ENCODE data around the gene MNT. TPM values are rescaled to one million over a fixed set of nuclear protein-coding genes. Genes with fewer than 3 reads are reported as not detected.

MNT gene
- total and polyA plus RNA-seq, 2 of the 8 experiments (the other 6 are each of a cell fraction or from before 2014, with no cell fraction given), result 5.0 to 17.3 TPM

- TF ChIP-seq USF2 (IDR thresholded peaks at IDR 0.05; ENCODE audit: low read length), result no peak
- TF ChIP-seq ZNF274 (IDR thresholded peaks at IDR 0.05; ENCODE audit: borderline replicate concordance, extremely low read depth, low read length), result no peak
- no peak for TF ChIP-seq TAF7 (optimal IDR thresholded peaks at IDR 0.05; ENCODE audit: borderline replicate concordance, low read depth, low read length)
- no peak for TF ChIP-seq RNF2 (IDR thresholded peaks at IDR 0.05; ENCODE audit: borderline replicate concordance, low read depth, low read length, missing control alignments, poor library complexity, severe bottlenecking)
Measured at GRCh38 chr17:2393954-2394749, 6.7 kb downstream of the MNT start (continued).
